ENCODE data around the gene SERHL2. TPM values are rescaled to one million over a fixed set of nuclear protein-coding genes. Genes with fewer than 3 reads are reported as not detected.

SERHL2 gene
- polyA plus RNA-seq, 1 of the 3 experiments (the other 2 are of a cell fraction) = 3.1 TPM

GRCh38 chr22:42560781-42561180, 7.0 kb downstream of the SERHL2 start:
- CTCF ChIA-PET = interaction anchor here (0.7 to 1.7 kb wide), 3 partner anchors 9 to 27 kb away, joined by 3 to 6 read pairs (median 6); no protein-coding TSS in a partner anchor
- Histone ChIP-seq H3K36me3 (replicated peaks in 1 of 2; ENCODE audit: control insufficient read depth in 1 of 2, insufficient read depth in 2 of 2, low read length in 1 of 2) (no peaks in the 10 kb centered on the region), H4K20me1 (ENCODE audit: insufficient read depth) (no peaks in the 10 kb centered on the region), H3K4me1 (ENCODE audit: control insufficient read depth in 1 of 2, insufficient read depth in 2 of 2, low read depth in 1 of 2, low read length in 1 of 2) (peaks cover 0 to 13% of the 10 kb centered on the region in 2 experiments; a peak in 1 of 4 replicates), H3K9me3 (no peaks in the 10 kb centered on the region), H3K79me2 (ENCODE audit: insufficient read depth) (no peaks in the 10 kb centered on the region), H3K27me3 (ENCODE audit: insufficient read depth) (no peaks in the 10 kb centered on the region), H3K9ac (no peak overlapping the region), H3F3A (replicated peaks; ENCODE audit: insufficient read depth) (no peaks in the 10 kb centered on the region), H3K27ac (ENCODE audit: low read depth in 2 of 2, low read length in 1 of 2) (no peak overlapping the region), H2AFZ (ENCODE audit: low read depth) (no peak overlapping the region), H3K4me3 (ENCODE audit: low read depth in 2 of 2, low read length in 1 of 2) (no peak overlapping the region), H3K4me2 (no peak overlapping the region), H3K9me2 (no peaks in the 10 kb centered on the region)
- POLR2A ChIA-PET = interaction anchor here (0.5 kb wide), 1 partner anchor 22 kb away, joined by 3 read pairs; no protein-coding TSS in a partner anchor
- DNase-seq = peak; percentile 59
- WGBS (ENCODE audit: low lambda C conversion rate) = 62% methylated on average over 4 of the region's 7 CpGs
- TF ChIP-seq MEF2A (IDR thresholded peaks at IDR 0.05; ENCODE audit: borderline replicate concordance, low read depth) = no peak
- TF ChIP-seq SMC3 (IDR thresholded peaks at IDR 0.05; ENCODE audit: low read depth, low read length) = peak; percentile 7; the same call in 1 of the 2 replicates
- TF ChIP-seq CTCF (IDR thresholded peaks at IDR 0.05) = peak; percentile 49
- TF ChIP-seq FOSL2 (IDR thresholded peaks at IDR 0.05; ENCODE audit: borderline replicate concordance, low read depth) = no peak
- TF ChIP-seq RAD21 (IDR thresholded peaks at IDR 0.05; ENCODE audit: low read length) = peak; percentile 40
- no peak for TF ChIP-seq EZH2phosphoT487 (IDR thresholded peaks at IDR 0.05; ENCODE audit: borderline replicate concordance, low read depth)

- no peaks in the 10 kb centered on the region for H3K36me3 ChIP-seq (replicated peaks in 1 of 2; ENCODE audit: control insufficient read depth in 1 of 2, insufficient read depth in 2 of 2, low read length in 1 of 2)
- 63% methylated on average over 3 of the region's 5 CpGs for WGBS (ENCODE audit: low lambda C conversion rate)
- POLR2A ChIA-PET = interaction anchor here (1.6 kb wide), 1 partner anchor 52 kb away, joined by 5 read pairs; no protein-coding TSS in a partner anchor
- no peak overlapping the region for H2AFZ ChIP-seq (ENCODE audit: low read depth)
- no peaks in the 10 kb centered on the region for H3K9me2 ChIP-seq
- H3K4me1 ChIP-seq (ENCODE audit: control insufficient read depth in 1 of 2, insufficient read depth in 2 of 2, low read depth in 1 of 2, low read length in 1 of 2) = peaks cover 0 to 13% of the 10 kb centered on the region in 2 experiments; a peak in 1 of 4 replicates
- H3K27me3 ChIP-seq (ENCODE audit: insufficient read depth) = no peaks in the 10 kb centered on the region
- H3K9ac ChIP-seq = no peak overlapping the region
- peak; percentile 55 for DNase-seq
- TF ChIP-seq TCF12 (IDR thresholded peaks at IDR 0.05) = no peak
- no peak for TF ChIP-seq USF2 (IDR thresholded peaks at IDR 0.05; ENCODE audit: borderline replicate concordance, low read depth, low read length)
- no peak for TF ChIP-seq SIN3A (IDR thresholded peaks at IDR 0.05; ENCODE audit: borderline replicate concordance, low read depth, low read length)
- no peak for TF ChIP-seq NFIC (IDR thresholded peaks at IDR 0.05; ENCODE audit: borderline replicate concordance)
- no peak for TF ChIP-seq PBX3 (IDR thresholded peaks at IDR 0.05)
- TF ChIP-seq TEAD4 (IDR thresholded peaks at IDR 0.05; ENCODE audit: borderline replicate concordance, insufficient read depth) = no peak
- no peak for TF ChIP-seq RFX5 (IDR thresholded peaks at IDR 0.05; ENCODE audit: low read length)
- no peak for TF ChIP-seq IRF3 (IDR thresholded peaks at IDR 0.05; ENCODE audit: low read depth, low read length)
- no peak overlapping the region for H3K27ac ChIP-seq (ENCODE audit: low read depth in 2 of 2, low read length in 1 of 2)
- H4K20me1 ChIP-seq (ENCODE audit: insufficient read depth) = no peaks in the 10 kb centered on the region
- no peaks in the 10 kb centered on the region for H3K9me3 ChIP-seq
- no peak overlapping the region for H3K4me2 ChIP-seq
- no peak overlapping the region for H3K4me3 ChIP-seq (ENCODE audit: low read depth in 2 of 2, low read length in 1 of 2)
- no peaks in the 10 kb centered on the region for H3F3A ChIP-seq (replicated peaks; ENCODE audit: insufficient read depth)
- H3K79me2 ChIP-seq (ENCODE audit: insufficient read depth) = no peaks in the 10 kb centered on the region
- CTCF ChIA-PET = interaction anchor here (1.7 kb wide), 1 partner anchor 28 kb away, joined by 6 read pairs; no protein-coding TSS in a partner anchor
Observed at GRCh38 chr22:42561856-42562255, 8.1 kb downstream of the SERHL2 start.
